HEK293 (cell line): ENCODE measurements around the gene TUT4.
A peak's percentile ranks its signal among the peaks of the same experiment; 100 is the strongest.

ENCODE experiments used
- CTCF ChIA-PET: fragments of 350-600 bp; formaldehyde crosslinking; extraction: SDS; loops from one replicate; lab custom pipeline; 2021; ENCODE audit warnings: antibody characterized with exemption; lab: Yijun Ruan, JAX
- POLR2A ChIA-PET: fragments of 300-600 bp; formaldehyde crosslinking; extraction: SDS; loops from one replicate; lab custom pipeline; 2020; ENCODE audit warnings: antibody characterized with exemption, inconsistent platforms; lab: Yijun Ruan, JAX
- H3K27ac ChIP-seq: fragments of 200-500 bp; sonication (Bioruptor generic); 2 replicates; pipeline ENCODE4 v1.5.1; 2014; ENCODE audit warnings: low read depth, low read length, control low read depth, inconsistent platforms; ENCODE audit errors: extremely low read depth
- H3K36me3 ChIP-seq, 2 experiments: fragments of 200-500 bp in 1 of 2; sonication (Bioruptor generic) in 1 of 2; 1 replicate in 1 of 2; 2 replicates in 1 of 2; pipeline ENCODE4 v1.5.1; 2014 to 2017; ENCODE audit warnings: inconsistent platforms in 2 of 2, low read length in 2 of 2; ENCODE audit not compliant: control insufficient read depth in 2 of 2, insufficient read depth in 1 of 2
- H3K4me1 ChIP-seq: fragments of 200-500 bp; sonication (Bioruptor generic); 2 replicates; pipeline ENCODE4 v1.5.1; 2014; ENCODE audit warnings: mild to moderate bottlenecking, low read length, inconsistent platforms; ENCODE audit not compliant: control insufficient read depth, insufficient read depth
- H3K4me3 ChIP-seq: 2 replicates; pipeline ENCODE4 v1.5.1; 2011; ENCODE audit warnings: low read depth, mild to moderate bottlenecking, control low read depth, low read length, moderate library complexity
- H3K9me3 ChIP-seq: fragments of 200-500 bp; sonication (Bioruptor generic); 2 replicates; pipeline ENCODE4 v1.5.1; 2014; ENCODE audit warnings: low read depth, low read length, inconsistent platforms; ENCODE audit not compliant: control insufficient read depth, insufficient read depth
- GLIS1 ChIP-seq: fragments of 450-650 bp; formaldehyde crosslinking; IDR thresholded peaks from 2 replicates; pipeline ENCODE4 v1.5.1; 2016; ENCODE audit warnings: missing biosample characterization, missing genetic modification characterization
- HOXD13 ChIP-seq: sonication (generic); formaldehyde crosslinking; IDR thresholded peaks from 2 replicates; pipeline ENCODE4 v1.8.0; 2022; ENCODE audit warnings: missing genetic modification reagents, borderline replicate concordance
- MZF1 ChIP-seq: fragments of 450-650 bp; formaldehyde crosslinking; IDR thresholded peaks from 2 replicates; pipeline ENCODE4 v1.5.1; 2017; ENCODE audit warnings: missing biosample characterization, missing genetic modification characterization, borderline replicate concordance
- OSR2 ChIP-seq: fragments of 450-650 bp; formaldehyde crosslinking; IDR thresholded peaks from 2 replicates; pipeline ENCODE4 v1.5.1; 2016; ENCODE audit warnings: missing biosample characterization, missing genetic modification characterization
- TCF7L2 ChIP-seq: IDR thresholded peaks from 2 replicates; pipeline ENCODE4 v1.6.1; 2011; ENCODE audit warnings: low read depth, mild to moderate bottlenecking, inconsistent platforms, low read length, moderate library complexity, borderline replicate concordance
- TRIM28 ChIP-seq: IDR thresholded peaks from 2 replicates; pipeline ENCODE4 v1.6.1; 2011; ENCODE audit warnings: low read length, control low read depth, borderline replicate concordance
- ZBTB17 ChIP-seq: fragments of 450-650 bp; formaldehyde crosslinking; IDR thresholded peaks from 2 replicates; pipeline ENCODE4 v1.5.1; 2016; ENCODE audit warnings: missing biosample characterization, missing genetic modification characterization
- ZEB2 ChIP-seq: fragments of 450-650 bp; formaldehyde crosslinking; IDR thresholded peaks from 2 replicates; pipeline ENCODE4 v1.5.1; 2016; ENCODE audit warnings: missing biosample characterization, missing genetic modification characterization
- ZFP41 ChIP-seq: fragments of 450-650 bp; formaldehyde crosslinking; IDR thresholded peaks from 2 replicates; pipeline ENCODE4 v1.5.1; 2016; ENCODE audit warnings: missing biosample characterization, missing genetic modification characterization, borderline replicate concordance
- ZNF2 ChIP-seq: fragments of 450-650 bp; formaldehyde crosslinking; IDR thresholded peaks from 2 replicates; pipeline ENCODE4 v1.5.1; 2016; ENCODE audit warnings: missing biosample characterization, missing genetic modification characterization
- ZNF324 ChIP-seq: fragments of 450-650 bp; formaldehyde crosslinking; IDR thresholded peaks from 2 replicates; pipeline ENCODE4 v1.5.1; 2016; ENCODE audit warnings: missing biosample characterization, missing genetic modification characterization
- ZNF514 ChIP-seq: fragments of 450-650 bp; formaldehyde crosslinking; IDR thresholded peaks from 2 replicates; pipeline ENCODE4 v1.5.1; 2016; ENCODE audit warnings: missing biosample characterization, missing genetic modification characterization
- ZNF549 ChIP-seq: fragments of 450-650 bp; IDR thresholded peaks from 2 replicates; pipeline ENCODE4 v1.5.1; 2018; ENCODE audit warnings: missing biosample characterization, missing genetic modification characterization, mild to moderate bottlenecking, inconsistent platforms, moderate library complexity
- ZNF558 ChIP-seq: fragments of 450-650 bp; formaldehyde crosslinking; IDR thresholded peaks from 2 replicates; pipeline ENCODE4 v1.5.1; 2016; ENCODE audit warnings: missing biosample characterization, missing genetic modification characterization
- ZNF830 ChIP-seq: fragments of 450-650 bp; IDR thresholded peaks from 2 replicates; pipeline ENCODE4 v1.5.0; 2018; ENCODE audit warnings: missing biosample characterization, missing genetic modification characterization, low read depth, mild to moderate bottlenecking, moderate library complexity
- TF ChIP-seq, protein P1 (sequence below): fragments of 450-650 bp; formaldehyde crosslinking; IDR thresholded peaks from 2 replicates; pipeline ENCODE4 v1.5.1; 2016; ENCODE audit warnings: missing biosample characterization, missing genetic modification characterization
- TF ChIP-seq, protein P2 (sequence below): fragments of 450-650 bp; formaldehyde crosslinking; IDR thresholded peaks from 2 replicates; pipeline ENCODE4 v1.5.1; 2016; ENCODE audit warnings: missing biosample characterization, missing genetic modification characterization, borderline replicate concordance
- TF ChIP-seq, protein P3 (sequence below): fragments of 450-650 bp; IDR thresholded peaks from 2 replicates; pipeline ENCODE4 v1.5.1; 2018; ENCODE audit warnings: missing biosample characterization, mild to moderate bottlenecking, missing genetic modification characterization
- TF ChIP-seq, protein P4 (sequence below): fragments of 450-650 bp; formaldehyde crosslinking; IDR thresholded peaks from 2 replicates; pipeline ENCODE4 v1.5.1; 2016; ENCODE audit warnings: missing biosample characterization, missing genetic modification characterization
- TF ChIP-seq, protein P5 (sequence below): fragments of 450-650 bp; formaldehyde crosslinking; IDR thresholded peaks from 2 replicates; pipeline ENCODE4 v1.5.1; 2016; ENCODE audit warnings: missing biosample characterization, missing genetic modification characterization

Gene TUT4

DNA sequence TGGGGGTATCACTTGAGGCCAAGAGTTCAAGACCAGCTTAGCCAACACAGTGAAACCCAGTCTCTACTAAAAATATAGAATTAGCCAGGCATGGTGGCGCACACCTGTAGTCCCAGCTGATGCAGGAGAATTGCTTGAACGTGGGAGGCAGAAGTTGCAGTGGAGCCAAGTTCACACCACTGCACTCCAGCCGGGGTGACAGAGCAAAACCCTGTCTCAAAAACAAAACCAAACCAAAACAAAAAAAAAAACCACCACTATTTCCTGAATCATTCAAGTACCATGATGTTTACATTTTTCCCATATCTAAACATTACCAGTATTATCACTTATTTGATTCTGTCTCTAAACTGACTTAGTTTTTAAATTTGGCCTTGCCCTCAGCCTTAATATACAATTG lies 29.5 kb downstream of the TUT4 start:
- TF ChIP-seq, protein P1, sequence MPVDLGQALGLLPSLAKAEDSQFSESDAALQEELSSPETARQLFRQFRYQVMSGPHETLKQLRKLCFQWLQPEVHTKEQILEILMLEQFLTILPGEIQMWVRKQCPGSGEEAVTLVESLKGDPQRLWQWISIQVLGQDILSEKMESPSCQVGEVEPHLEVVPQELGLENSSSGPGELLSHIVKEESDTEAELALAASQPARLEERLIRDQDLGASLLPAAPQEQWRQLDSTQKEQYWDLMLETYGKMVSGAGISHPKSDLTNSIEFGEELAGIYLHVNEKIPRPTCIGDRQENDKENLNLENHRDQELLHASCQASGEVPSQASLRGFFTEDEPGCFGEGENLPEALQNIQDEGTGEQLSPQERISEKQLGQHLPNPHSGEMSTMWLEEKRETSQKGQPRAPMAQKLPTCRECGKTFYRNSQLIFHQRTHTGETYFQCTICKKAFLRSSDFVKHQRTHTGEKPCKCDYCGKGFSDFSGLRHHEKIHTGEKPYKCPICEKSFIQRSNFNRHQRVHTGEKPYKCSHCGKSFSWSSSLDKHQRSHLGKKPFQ = 0 out of 2 replicates have a peak, but pooled peaks have one; percentile 32
- TF ChIP-seq ZNF549 (tag by site-specific recombination) = no peak

DNA sequence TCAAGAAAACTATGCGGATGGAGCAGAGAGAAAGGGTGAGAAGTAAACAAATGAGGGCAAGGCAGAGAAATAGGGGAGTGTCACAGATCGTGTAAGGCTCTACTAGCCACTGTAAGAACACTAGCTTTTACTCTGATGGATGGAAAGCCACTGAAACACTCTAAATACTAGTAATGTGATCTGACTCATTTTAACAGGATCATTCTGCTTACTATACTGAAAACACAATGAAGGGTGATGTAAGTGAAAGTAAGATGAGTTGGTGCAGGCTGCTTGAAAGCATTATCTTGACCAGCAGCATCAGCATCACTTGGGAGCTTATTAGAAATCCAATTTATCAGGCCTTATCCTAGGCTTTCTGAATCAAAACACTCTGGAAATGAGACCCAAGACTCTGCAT lies 32.7 kb downstream of the TUT4 start:
- H3K27ac ChIP-seq = no peak overlapping the region
- no peaks in the 10 kb centered on the region for H3K9me3 ChIP-seq
- H3K36me3 ChIP-seq = peaks cover 4 to 20% of the 10 kb centered on the region in 2 experiments
- CTCF ChIA-PET = interaction anchor here (0.6 kb wide), 1 partner anchor 12 kb away, joined by 3 read pairs; no protein-coding TSS in a partner anchor
- no peak overlapping the region for H3K4me3 ChIP-seq
- POLR2A ChIA-PET = no interaction called here
- H3K4me1 ChIP-seq = no peaks in the 10 kb centered on the region
- no peak for TF ChIP-seq ZNF2 (tag by site-specific recombination)
- peak; percentile 51; the same call in 1 of the 2 replicates for TF ChIP-seq ZEB2 (tag by site-specific recombination)
- TF ChIP-seq TCF7L2 = no peak
- TF ChIP-seq, protein P2, sequence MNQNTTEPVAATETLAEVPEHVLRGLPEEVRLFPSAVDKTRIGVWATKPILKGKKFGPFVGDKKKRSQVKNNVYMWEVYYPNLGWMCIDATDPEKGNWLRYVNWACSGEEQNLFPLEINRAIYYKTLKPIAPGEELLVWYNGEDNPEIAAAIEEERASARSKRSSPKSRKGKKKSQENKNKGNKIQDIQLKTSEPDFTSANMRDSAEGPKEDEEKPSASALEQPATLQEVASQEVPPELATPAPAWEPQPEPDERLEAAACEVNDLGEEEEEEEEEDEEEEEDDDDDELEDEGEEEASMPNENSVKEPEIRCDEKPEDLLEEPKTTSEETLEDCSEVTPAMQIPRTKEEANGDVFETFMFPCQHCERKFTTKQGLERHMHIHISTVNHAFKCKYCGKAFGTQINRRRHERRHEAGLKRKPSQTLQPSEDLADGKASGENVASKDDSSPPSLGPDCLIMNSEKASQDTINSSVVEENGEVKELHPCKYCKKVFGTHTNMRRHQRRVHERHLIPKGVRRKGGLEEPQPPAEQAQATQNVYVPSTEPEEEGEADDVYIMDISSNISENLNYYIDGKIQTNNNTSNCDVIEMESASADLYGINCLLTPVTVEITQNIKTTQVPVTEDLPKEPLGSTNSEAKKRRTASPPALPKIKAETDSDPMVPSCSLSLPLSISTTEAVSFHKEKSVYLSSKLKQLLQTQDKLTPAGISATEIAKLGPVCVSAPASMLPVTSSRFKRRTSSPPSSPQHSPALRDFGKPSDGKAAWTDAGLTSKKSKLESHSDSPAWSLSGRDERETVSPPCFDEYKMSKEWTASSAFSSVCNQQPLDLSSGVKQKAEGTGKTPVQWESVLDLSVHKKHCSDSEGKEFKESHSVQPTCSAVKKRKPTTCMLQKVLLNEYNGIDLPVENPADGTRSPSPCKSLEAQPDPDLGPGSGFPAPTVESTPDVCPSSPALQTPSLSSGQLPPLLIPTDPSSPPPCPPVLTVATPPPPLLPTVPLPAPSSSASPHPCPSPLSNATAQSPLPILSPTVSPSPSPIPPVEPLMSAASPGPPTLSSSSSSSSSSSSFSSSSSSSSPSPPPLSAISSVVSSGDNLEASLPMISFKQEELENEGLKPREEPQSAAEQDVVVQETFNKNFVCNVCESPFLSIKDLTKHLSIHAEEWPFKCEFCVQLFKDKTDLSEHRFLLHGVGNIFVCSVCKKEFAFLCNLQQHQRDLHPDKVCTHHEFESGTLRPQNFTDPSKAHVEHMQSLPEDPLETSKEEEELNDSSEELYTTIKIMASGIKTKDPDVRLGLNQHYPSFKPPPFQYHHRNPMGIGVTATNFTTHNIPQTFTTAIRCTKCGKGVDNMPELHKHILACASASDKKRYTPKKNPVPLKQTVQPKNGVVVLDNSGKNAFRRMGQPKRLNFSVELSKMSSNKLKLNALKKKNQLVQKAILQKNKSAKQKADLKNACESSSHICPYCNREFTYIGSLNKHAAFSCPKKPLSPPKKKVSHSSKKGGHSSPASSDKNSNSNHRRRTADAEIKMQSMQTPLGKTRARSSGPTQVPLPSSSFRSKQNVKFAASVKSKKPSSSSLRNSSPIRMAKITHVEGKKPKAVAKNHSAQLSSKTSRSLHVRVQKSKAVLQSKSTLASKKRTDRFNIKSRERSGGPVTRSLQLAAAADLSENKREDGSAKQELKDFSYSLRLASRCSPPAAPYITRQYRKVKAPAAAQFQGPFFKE = no peak
- TF ChIP-seq, protein P3, sequence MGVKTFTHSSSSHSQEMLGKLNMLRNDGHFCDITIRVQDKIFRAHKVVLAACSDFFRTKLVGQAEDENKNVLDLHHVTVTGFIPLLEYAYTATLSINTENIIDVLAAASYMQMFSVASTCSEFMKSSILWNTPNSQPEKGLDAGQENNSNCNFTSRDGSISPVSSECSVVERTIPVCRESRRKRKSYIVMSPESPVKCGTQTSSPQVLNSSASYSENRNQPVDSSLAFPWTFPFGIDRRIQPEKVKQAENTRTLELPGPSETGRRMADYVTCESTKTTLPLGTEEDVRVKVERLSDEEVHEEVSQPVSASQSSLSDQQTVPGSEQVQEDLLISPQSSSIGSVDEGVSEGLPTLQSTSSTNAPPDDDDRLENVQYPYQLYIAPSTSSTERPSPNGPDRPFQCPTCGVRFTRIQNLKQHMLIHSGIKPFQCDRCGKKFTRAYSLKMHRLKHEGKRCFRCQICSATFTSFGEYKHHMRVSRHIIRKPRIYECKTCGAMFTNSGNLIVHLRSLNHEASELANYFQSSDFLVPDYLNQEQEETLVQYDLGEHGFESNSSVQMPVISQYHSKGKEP (tag by site-specific recombination) = peak; percentile 29; the same call in 1 of the 2 replicates
- no peak for TF ChIP-seq GLIS1
- TF ChIP-seq ZNF830 (tag by site-specific recombination) = no peak
- no peak for TF ChIP-seq HOXD13 (CRISPR knock-in tag)
- TF ChIP-seq, protein P4, sequence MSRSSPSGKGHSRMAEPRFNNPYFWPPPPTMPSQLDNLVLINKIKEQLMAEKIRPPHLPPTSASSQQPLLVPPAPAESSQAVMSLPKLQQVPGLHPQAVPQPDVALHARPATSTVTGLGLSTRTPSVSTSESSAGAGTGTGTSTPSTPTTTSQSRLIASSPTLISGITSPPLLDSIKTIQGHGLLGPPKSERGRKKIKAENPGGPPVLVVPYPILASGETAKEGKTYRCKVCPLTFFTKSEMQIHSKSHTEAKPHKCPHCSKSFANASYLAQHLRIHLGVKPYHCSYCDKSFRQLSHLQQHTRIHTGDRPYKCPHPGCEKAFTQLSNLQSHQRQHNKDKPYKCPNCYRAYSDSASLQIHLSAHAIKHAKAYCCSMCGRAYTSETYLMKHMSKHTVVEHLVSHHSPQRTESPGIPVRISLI (tag by site-specific recombination) = no peak
- TF ChIP-seq OSR2 (tag by site-specific recombination) = peak; percentile 25; the same call in 1 of the 2 replicates
- no peak for TF ChIP-seq ZNF324 (tag by site-specific recombination)
- TF ChIP-seq, protein P5, sequence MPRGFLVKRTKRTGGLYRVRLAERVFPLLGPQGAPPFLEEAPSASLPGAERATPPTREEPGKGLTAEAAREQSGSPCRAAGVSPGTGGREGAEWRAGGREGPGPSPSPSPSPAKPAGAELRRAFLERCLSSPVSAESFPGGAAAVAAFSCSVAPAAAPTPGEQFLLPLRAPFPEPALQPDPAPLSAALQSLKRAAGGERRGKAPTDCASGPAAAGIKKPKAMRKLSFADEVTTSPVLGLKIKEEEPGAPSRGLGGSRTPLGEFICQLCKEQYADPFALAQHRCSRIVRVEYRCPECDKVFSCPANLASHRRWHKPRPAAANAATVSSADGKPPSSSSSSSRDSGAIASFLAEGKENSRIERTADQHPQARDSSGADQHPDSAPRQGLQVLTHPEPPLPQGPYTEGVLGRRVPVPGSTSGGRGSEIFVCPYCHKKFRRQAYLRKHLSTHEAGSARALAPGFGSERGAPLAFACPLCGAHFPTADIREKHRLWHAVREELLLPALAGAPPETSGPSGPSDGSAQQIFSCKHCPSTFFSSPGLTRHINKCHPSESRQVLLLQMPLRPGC (tag by site-specific recombination) = no peak
- TF ChIP-seq ZBTB17 (tag by site-specific recombination) = peak; percentile 92
- peak; percentile 23; the same call in 1 of the 2 replicates for TF ChIP-seq TRIM28
- 0 out of 2 replicates have a peak, but pooled peaks have one; percentile 17 for TF ChIP-seq MZF1 (tag by site-specific recombination)
- TF ChIP-seq ZFP41 (tag by site-specific recombination) = no peak
- 0 out of 2 replicates have a peak, but pooled peaks have one; percentile 12 for TF ChIP-seq ZNF558
- TF ChIP-seq ZNF514 = no peak

More for the DNA sequence above, 29.5 kb downstream of the TUT4 start:
- ChIA-PET POLR2A (no interaction called here), CTCF (interaction anchor here (0.6 to 1.1 kb wide), 3 partner anchors 88 to 164 kb away, joined by 3 to 7 read pairs (median 5); no protein-coding TSS in a partner anchor)
- Histone ChIP-seq H3K4me1 (no peaks in the 10 kb centered on the region), H3K9me3 (no peaks in the 10 kb centered on the region), H3K36me3 (peaks cover 10 to 23% of the 10 kb centered on the region in 2 experiments), H3K27ac (no peak overlapping the region), H3K4me3 (no peak overlapping the region)
